H54 (cell line): ENCODE results near the gene MYBPHL.

Experiments
- DNase-seq: peaks from one replicate; pipeline ENCODE4 v3.0.0; 2011; ENCODE audit warnings: low spot score, mixed read lengths; ENCODE audit not compliant: insufficient read length
- FAIRE-seq: peaks from 3 replicates; lab custom pipeline; 2011; peaks lifted over from hg19 to GRCh38; lab: Jason Lieb, UNC
- POLR2A ChIP-seq: IDR thresholded peaks from 2 replicates; pipeline ENCODE4 v1.6.1; 2011; ENCODE audit warnings: low read depth, mild to moderate bottlenecking, low read length

The MYBPHL gene

GRCh38 chr1:109270623-109271317 lies 36.0 kb downstream of the MYBPHL start:
- DNase-seq = no peak
- no peak for FAIRE-seq
- TF ChIP-seq POLR2A = no peak

GRCh38 chr1:109269981-109270622 lies 36.7 kb downstream of the MYBPHL start:
- no peak for TF ChIP-seq POLR2A
- DNase-seq (no peak), FAIRE-seq (no peak)

GRCh38 chr1:109269212-109269980 lies 37.4 kb downstream of the MYBPHL start:
- DNase-seq = no peak
- FAIRE-seq = no peak
- TF ChIP-seq POLR2A = no peak

GRCh38 chr1:109268431-109269211 lies 38.2 kb downstream of the MYBPHL start:
- no peak for DNase-seq
- FAIRE-seq = no peak
- no peak for TF ChIP-seq POLR2A

GRCh38 chr1:109267743-109268300 lies 39.0 kb downstream of the MYBPHL start:
- no peak for TF ChIP-seq POLR2A
- DNase-seq (no peak), FAIRE-seq (no peak)

- DNase-seq (no peak), FAIRE-seq (no peak)
- no peak for TF ChIP-seq POLR2A
Observed at GRCh38 chr1:109266965-109267364, 39.8 kb downstream of the MYBPHL start.

GRCh38 chr1:109265741-109266330 lies 41.0 kb downstream of the MYBPHL start:
- DNase-seq (no peak), FAIRE-seq (no peak)
- TF ChIP-seq POLR2A = no peak

GRCh38 chr1:109265016-109265415 lies 41.8 kb downstream of the MYBPHL start:
- no peak for TF ChIP-seq POLR2A
- FAIRE-seq = no peak
- DNase-seq = no peak

- no peak for TF ChIP-seq POLR2A
- DNase-seq (no peak), FAIRE-seq (no peak)
Observed at GRCh38 chr1:109264379-109264755, 42.4 kb downstream of the MYBPHL start.

GRCh38 chr1:109263597-109264378 lies 43.0 kb downstream of the MYBPHL start:
- DNase-seq (peak; percentile 98), FAIRE-seq (peak; percentile 92)
- TF ChIP-seq POLR2A = no peak

- DNase-seq (no peak), FAIRE-seq (no peak)
- TF ChIP-seq POLR2A = no peak
Observed at GRCh38 chr1:109263234-109263596, 43.6 kb downstream of the MYBPHL start.
